ENCODE results near the gene PUS10.
"Not testable (repeated sequence)": the region's sequence is repeated elsewhere in the genome, so short reads cannot be mapped to it uniquely, and the experiment has no call there.

The PUS10 gene

DNA sequence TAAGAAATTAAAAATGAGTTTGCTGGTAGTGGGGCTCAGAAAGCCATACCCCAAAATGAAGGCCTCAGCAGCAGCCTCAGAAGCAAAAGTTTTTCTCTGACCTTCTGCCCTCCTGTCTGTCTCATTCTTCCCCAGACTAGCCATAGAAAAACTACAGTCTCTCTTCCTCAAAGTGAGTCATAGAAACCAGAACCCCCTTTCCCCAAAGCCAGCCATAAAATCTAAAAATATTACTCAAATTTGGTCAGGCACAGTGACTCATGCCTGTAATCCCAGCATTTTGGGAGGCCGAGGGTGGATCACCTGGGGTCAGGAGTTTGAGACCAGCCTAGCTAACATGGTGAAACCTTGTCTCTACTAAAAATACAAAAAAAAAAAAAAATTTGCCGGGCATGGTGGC is 5.8 kb downstream of the PUS10 start:
- peak; percentile 88 for DNase-seq

DNA sequence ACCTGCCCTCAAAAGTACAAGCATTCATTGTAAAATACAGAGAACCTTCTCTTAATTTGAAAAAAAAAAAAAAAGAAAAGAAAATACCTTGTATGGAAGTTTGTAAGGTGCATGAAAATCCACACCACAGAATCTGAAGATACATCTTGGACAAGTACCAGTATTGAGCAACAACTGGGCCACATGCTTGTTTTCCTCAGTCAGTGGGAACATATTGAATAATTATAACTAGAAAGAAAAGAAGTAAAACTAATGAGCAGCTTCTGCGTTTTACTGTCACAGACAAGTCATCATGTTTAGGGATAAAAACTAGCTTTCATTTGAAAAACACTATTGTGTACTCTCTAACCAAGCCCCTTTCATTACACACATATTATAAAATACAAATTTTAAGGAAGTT is 6.4 kb downstream of the PUS10 start:
- DNase-seq, result peak; percentile 71

GRCh38 chr2:61009355-61009754 is 8.7 kb downstream of the PUS10 start:
- no peak for DNase-seq

GRCh38 chr2:61006486-61007105 is 11.5 kb downstream of the PUS10 start:
- DNase-seq, result no peak

DNA sequence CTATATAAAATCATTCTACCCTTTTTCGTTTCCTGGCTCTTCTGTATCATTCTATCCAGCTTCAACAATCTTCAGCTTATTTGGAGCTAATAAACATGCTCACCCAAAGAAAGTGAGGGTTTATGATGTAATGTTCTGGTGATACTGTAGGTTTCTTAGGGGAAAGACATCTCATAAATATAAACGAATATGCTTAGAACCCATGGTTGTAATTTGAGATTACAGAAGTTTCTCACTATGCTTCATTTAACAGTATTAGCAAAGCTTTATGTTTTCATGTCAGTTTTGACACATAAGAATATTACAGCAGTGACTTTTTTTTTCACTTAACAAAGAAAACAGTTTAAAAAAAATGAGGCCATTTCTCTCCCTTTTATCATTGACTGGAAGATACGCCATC is 12.3 kb downstream of the PUS10 start:
- no peak for DNase-seq

- peak; percentile 69 for DNase-seq
Measured at GRCh38 chr2:60998628-60999545, 19.2 kb downstream of the PUS10 start.

DNA sequence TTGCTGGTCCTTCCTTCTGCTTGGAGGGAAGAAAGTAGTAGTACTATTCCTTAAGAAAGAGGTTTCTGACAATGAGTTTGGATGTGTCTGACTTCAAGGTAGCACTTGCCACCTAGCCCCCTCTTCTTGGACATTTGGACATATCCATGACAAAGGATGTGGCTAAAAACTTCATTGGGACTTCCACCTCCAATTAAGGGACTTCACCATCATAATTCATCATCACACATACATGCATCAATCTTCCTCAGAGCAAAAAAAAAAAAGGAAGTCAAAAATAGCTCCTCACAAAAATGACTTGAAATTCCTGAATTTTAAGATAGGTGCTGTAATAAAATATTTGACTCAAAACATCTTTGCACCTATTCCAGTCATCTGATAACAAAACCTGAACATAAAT is 23.9 kb downstream of the PUS10 start:
- no peak for DNase-seq

DNA sequence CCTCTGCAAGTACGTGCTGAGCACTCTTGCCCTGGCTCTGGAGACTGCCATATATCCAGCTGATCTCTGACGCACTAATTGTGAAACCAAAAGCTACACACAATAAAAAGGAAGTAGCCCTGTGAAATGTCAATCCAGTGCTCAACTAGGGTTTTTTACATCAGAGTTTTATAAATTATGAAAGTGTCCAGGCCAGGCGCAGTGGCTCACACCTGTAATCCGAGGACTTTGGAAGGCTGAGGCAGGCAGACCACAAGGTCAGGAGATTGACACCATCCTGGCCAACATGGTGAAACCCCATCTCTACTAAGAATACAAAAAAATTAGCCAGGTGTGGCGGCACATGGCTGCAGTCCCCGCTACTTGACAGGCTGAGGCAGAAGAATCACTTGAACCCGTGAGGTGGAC is 25.1 kb downstream of the PUS10 start:
- DNase-seq, result peak; percentile 97

DNA sequence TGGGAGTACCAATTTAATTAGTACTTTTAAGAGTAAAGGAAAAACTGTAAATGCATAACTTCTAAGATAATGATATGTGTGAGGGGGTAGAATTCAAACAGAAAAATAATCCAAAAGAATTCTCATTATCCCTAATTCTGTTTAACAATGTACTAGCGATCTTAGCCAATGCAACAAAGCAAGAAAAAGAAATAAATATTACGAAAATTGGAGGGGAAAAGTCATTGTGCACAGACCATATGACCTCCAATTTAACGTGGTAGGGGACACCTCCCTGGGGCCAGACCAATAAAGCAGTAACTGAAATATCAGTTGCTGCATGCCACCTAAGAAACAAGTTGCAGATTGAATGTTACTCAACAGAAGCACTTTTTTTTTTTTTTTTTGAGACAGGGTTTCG is 26.4 kb downstream of the PUS10 start:
- no peak for DNase-seq

GRCh38 chr2:60989259-60989658 is 28.8 kb downstream of the PUS10 start:
- no peak for DNase-seq

DNA sequence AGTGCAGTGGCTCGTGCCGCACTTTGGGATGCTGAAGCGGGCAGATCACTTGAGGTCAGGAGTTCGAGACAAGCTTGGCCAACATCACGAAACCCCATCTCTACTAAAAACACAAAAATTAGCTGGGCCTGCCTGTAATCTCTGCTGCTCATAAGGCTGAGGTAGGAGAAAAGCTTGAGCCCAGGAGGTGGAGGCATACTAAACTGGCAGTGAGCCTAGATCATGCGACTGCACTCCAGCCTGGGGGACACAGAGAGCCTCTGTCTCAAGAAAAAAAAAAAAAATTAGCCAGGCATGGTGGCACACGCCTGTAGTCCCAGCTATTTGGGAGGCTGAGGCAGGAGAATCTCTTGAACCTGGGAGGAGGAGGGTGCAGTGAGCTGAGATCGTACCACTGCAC is 30.4 kb downstream of the PUS10 start:
- DNase-seq, result not testable (repeated sequence)

- DNase-seq, result no peak
Measured at GRCh38 chr2:60987041-60987440, 31.0 kb downstream of the PUS10 start.

GRCh38 chr2:60984720-60985119 is 33.3 kb downstream of the PUS10 start:
- peak; percentile 59 for DNase-seq

- not testable (repeated sequence) for DNase-seq
Measured at GRCh38 chr2:60982066-60982465, 36.0 kb downstream of the PUS10 start.

DNA sequence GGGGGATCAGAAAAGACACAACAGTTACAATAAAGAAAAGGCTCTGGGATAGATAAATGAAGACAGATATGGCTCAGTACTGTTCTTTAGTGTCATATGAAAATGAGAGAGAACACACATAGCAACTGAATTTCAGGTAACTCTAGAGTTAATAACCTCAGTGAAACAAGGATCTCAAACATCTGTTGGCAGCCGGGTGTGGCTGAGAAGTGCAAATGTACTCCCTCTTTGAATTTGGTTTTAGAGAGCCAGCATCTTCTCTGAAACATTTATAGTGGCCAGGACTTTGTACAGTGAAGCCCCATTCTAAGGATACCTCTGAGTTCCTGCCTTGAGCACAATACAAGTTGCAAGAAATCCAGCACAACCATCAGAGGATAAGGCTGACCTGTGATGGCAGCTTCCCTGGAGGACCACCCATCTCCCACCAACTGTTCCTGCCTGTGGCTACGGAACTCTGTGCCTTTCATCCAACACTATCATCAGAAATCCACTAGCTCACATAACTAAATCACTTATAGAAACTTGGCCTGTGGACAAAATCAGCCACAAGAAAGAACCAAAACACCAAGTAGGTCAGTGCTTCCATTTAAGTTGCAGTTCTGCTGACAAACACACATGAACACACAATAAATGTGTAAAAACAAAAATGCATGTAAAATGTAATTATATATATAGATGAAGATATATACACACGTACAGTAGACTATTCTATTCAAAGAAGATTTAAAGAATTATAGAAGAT is 37.8 kb downstream of the PUS10 start:
- no peak for DNase-seq

- no peak for DNase-seq
Measured at GRCh38 chr2:60979231-60979630, 38.8 kb downstream of the PUS10 start.

DNA sequence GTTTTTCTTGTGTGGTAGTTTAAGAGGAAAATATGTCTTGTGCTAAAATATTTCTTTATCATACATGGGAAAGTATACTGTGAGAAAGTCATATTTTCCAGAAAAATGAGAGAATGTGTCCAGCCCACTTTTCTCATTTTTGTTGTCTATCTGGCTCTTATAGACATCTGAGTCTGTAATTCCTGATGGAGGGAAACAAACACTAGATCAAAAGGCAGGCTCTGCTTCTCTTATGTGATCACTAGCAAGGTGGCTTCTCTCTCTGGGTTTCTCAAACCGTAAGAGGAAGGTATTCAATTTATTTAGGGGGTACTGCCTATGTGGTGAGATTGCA is 40.5 kb downstream of the PUS10 start:
- DNase-seq, result no peak

DNA sequence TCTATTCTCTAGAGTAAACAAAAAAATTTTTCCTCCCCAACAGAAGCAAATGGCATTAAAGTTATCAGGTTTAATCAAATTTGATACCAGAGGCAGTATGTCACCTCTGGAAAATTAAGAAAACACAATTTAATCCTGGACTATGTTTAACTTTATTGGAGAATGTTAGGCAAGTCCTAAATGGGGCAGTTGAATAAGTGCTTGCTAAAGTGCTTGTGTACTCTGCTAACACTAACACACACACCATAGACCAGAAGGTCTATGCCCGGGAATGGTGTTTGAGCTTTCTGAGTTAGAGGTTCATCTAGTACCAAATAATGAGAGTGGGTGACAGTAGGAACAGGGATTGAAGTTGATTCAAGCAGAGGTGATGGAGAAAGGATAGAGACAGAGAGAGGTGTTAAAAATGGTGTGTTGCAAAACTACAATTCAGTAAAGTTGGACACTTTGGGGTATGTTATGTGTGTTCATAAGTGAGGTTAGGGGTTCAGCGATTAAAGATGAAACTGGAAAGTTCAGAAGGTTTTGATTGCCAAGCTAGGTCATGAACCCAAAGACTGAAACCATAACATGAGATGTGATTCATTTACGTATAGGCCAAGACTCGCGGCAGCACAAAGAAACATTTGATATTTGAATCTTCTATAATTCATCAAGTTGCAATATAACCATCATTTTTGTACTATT is 41.0 kb downstream of the PUS10 start:
- DNase-seq, result no peak

DNA sequence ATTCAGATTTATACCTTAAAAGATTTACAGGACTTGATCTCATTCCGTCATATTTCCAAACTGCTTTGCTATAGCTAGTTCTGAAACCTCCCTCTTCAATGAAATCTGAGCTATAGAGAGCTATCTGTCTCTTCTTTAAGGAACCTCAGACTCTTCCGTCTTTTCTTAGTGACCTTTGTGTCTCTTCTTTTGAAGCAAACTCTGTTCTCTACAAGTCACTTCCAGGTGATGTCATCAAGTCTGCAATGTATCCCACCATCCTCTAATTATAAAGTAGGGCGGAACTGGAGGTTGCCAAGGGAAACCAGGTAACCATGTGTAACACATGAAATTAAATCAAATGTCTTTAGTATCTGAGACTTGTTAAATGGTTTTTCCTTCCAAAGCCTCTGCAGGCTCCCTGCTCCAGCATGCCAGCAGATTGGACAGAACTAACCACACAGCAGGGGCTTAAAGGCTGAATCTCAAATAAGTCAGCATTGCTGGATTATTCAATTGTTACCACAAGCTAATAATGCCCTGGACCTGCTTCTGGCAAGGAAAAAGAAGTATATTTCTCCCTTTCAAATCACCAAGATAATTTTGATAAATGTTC is 41.7 kb downstream of the PUS10 start:
- no peak for DNase-seq

DNA sequence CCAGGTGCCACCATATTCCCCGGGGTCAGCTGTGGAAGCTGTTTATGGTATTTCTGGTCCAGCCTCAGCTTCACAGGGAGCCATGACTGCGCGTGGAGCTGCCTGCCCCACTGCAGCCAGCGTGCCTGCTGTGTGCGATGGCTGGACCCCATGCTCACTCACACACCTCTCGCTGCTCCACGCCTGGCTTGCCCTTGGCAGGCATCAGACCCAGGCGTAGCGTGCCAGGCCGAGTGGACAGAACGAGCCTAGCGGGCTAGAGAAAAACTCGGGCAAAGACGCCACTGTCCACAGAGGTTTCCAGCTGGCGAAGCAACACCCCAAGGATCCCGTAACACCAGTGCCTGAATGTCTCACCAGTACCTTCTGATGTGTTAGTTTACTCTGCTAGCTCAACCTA is 43.4 kb downstream of the PUS10 start:
- no peak for DNase-seq

GRCh38 chr2:60973705-60974104 is 44.4 kb downstream of the PUS10 start:
- DNase-seq, result no peak

- DNase-seq, result no peak
Measured at GRCh38 chr2:60972889-60973656, 45.0 kb downstream of the PUS10 start.

Measured in inflammatory macrophage treated with lipopolysaccharide for 4 hours (primary cell).